HG03460 (cell line): ENCODE results near the gene ITGBL1.

ENCODE experiments used
- ATAC-seq: cut with Tn5 transposase; IDR thresholded peaks from one replicate; pipeline ENCODE4 v1.9.1; 2021; ENCODE audit not compliant: unreplicated experiment

Gene ITGBL1

DNA sequence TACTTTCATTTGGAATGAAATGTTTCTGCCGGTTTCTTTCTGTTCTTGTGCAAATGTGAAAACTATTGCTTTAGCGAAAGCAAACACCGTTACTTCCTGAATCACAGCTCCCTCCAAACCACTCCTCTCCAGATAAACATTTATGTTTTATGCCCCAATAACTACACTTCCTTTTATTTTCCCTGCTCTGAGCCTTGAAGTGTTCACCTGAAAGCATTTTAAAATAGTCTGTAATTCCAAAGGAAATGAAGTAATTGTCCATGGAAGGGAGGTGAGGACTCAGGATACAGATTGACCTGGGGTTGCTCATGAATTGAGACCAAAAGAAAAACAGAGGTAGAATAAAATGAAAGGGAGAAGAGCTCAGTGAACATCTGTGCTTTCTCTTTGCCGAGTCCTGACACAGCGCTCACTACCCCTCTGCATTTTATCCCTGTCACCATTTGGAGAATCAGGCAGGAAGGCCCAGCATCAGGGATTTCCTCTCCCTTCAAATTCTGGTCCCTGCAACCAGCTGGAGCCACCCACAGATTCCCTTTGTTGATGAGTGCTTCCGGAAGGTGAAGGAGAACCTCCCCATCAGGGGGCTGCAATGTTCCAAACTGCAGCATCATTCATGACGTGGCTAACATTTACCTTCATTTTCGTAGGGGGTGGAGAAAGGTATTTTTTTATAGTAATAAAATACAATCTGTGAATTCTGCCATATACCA, 171.9 kb downstream of the ITGBL1 start:
- ATAC-seq: no peak

GRCh38 chr13:101624981-101625380, 172.5 kb downstream of the ITGBL1 start:
- ATAC-seq: no peak

GRCh38 chr13:101626925-101627555, 174.6 kb downstream of the ITGBL1 start:
- ATAC-seq: peak; percentile 86

GRCh38 chr13:101627556-101627943, 175.1 kb downstream of the ITGBL1 start:
- peak; percentile 34 for ATAC-seq

DNA sequence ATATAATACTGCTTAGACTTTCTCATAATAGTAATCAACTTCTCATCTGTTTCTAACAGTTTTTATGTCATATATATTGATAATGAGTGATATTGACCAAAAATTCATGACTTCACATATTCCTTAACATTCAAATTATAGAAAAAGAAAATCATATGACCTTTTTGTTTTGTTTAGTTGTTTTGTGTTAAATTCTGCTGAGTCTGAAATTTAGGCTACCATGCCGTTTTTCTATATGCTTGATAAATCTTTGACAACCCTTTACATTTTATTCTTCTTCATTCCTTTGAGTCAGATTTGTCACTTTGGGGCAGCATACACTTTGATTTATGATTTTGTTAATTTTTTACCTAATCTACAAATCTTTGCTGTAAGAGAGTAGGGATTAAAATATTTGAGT, 176.4 kb downstream of the ITGBL1 start:
- ATAC-seq: no peak

- ATAC-seq: no peak
Measured at GRCh38 chr13:101631395-101631794, 178.9 kb downstream of the ITGBL1 start.

GRCh38 chr13:101634142-101634541, 181.7 kb downstream of the ITGBL1 start:
- ATAC-seq: no peak

DNA sequence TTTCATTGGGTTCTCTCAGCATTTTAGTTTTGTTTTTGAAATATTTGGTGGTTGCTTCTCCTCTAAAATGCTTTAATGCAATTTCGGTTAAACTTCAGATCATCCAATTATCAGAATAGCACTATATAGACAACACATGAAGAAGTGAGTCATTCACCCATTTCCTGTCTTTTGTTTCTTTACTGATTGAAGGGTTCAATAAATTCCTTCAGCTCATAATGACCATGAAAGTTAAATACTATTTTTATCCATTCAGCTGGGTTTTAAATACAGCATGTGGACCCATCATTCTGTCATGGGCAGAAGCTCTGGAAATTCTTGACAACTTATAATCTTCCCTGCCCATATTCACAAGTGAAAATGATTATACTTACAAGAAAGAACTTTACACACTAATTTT, 187.2 kb downstream of the ITGBL1 start:
- ATAC-seq: no peak

DNA sequence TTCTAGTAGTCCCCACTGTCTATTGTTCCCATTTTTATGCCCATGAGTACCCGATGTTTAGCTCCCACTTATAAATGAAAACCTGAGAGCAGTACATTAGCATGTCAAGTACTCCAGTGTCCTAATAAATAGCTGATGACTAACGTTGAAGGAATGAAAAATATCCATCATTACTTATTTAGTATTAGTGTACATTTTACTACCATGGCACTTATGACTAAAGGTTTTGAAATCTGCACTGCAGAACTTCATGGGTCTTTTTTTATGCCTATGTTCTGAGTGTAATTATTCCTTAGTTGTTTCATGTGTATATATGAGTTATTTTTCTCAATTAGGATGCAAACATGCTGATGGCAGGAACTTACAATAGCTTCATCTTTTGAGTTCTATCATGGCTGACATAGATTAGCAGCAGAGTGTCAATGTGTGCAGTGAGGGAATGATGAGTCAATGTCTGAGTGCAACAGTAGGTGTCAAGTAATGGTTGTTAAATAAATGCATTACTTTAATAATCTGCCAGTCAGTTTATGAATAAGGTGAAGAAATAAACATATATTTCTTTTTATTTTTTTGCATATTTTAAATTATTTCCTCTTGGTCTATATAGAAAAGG, 188.4 kb downstream of the ITGBL1 start:
- ATAC-seq: no peak

GRCh38 chr13:101645871-101646270, 193.4 kb downstream of the ITGBL1 start:
- no peak for ATAC-seq

DNA sequence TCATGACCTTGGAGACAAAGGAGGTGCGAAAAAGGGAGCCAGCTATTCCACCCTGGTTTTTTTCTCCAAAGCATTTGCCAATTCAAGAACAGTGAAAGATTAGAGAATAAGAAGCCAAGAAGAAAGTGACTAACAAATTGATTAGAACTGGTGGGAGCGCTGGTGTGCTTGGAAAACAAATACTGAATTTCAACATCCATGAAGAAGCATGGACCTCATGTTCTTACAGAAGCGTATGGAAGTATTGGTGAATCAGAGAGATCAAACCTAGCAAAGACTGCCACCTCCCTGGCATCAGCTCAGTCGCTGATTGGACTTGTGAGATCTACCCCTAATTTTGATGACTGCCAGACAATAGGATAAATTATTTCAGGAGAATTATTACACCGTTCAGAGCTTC, 195.3 kb downstream of the ITGBL1 start:
- no peak for ATAC-seq

GRCh38 chr13:101648766-101649487, 196.5 kb downstream of the ITGBL1 start:
- ATAC-seq: no peak

DNA sequence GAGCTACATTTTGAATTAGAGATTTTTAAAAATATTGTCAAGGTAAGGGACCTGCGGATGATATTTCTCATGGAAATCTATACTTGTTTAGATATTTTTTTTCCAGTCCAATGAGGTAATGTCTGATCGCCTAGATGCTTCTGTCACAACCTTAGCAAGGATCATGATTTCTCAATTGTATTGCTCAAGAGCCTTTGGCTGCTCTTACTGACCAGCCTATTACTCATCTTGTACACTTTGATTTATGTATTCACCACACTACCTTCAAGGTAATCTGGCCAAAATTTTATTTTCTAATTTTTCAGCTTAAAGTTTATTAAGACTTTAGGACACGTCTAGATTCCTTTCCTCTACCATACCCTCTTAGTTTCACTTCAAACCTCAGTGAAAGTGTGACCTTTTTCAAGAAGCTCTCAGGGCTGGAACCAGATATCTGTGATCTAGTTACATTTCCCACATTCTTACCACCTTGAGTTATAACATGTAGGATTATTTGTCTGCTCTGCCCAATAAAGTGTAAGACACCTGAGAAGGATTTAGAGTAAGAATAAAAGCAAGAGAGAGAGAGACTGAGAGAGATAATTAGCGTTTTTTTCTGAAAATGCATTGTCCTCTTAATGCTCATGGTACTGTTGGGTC, 197.1 kb downstream of the ITGBL1 start:
- ATAC-seq: no peak

DNA sequence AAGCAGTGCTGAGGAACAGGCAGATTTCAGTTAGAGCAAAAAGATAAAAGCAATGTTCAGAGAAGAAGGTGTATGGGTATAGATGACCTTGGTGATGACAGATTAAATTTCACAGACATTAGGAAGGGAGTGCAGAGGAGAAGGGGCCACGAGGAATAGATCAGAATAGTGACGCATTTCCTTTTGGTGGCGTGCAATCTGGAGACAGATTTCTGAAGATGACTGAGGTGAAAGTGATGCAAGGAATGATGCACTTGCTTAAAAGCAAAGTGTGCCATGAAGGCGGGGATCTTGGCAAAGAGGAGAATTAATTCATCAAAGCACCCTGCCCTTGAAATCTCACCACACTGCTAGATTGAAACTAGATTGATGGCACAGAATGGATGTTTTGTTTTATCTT, 202.4 kb downstream of the ITGBL1 start:
- no peak for ATAC-seq

DNA sequence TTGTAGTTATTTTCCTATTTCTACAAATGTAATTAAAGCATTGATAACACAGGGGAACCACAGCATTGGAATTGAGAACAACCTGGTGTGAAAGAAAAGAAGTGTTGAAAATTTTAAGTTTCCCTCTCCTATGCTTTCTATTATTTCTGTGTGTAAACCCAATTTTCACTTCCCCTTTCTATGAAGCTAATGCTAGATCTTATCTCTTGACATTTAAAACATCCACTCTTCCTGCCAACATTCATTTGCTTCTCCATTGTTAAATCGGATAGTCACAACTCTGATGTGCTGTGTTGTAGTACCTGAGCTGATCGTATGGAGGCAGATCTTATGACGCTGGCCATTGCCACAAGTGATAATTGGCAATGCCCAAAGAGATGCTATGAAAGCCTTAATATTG, 203.0 kb downstream of the ITGBL1 start:
- ATAC-seq: peak; percentile 83

DNA sequence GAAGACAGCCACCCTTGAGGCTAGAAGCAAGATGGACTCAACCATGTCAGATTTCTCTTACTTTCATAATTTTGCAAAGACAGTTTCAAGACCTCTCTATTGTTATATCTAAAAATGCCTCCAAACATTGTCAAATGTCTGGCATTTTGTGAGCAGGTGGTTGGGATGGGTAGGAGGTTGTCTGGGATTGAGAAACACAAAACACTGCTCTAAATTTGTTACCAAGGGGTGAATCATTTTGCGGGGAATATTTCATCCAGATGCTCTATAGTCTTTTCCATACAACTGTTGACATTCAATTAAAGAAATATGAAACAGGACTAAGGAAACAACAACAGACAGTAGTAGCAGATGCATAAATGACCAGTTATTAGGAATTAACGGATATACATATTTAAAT, 208.2 kb downstream of the ITGBL1 start:
- ATAC-seq: no peak

DNA sequence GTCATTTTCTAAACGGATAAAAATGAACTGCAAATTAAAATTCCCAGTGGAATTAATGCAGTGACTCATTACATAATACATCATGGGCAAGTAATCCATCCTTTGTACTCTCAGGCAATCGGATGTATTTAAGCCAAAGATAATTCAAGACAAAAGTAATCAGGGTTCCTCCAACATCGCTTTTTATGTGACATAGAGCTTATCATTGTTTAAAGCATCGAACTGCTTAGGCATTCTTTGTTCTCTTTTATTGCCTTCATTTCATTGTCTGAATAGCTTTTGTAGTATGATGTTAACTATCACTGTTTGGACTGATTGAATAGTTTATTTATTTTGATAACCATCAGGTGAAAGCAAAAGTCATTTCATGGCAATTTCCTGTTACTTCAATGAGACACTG, 209.4 kb downstream of the ITGBL1 start:
- ATAC-seq: no peak

GRCh38 chr13:101673360-101674105, 221.1 kb downstream of the ITGBL1 start:
- ATAC-seq: no peak

- no peak for ATAC-seq
Measured at GRCh38 chr13:101681834-101682233, 229.4 kb downstream of the ITGBL1 start.

DNA sequence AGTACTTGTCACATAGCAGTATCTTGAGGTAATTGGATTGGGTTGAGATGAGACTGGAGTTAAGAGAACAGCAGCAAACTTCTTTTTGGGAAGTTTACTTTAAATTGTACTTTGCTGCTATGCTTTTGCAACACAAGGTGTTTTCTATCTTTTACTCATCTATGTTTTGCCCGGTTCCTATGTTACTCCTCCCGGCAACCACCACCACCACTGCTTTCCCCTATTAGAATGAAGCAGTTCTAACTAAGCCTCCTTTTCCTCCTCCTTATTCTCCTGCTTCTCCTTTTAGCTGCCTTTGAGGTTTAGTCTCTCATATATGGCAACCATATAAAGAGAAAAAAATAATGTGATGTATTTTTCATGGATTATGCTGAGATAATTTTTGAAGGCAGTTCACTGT, 233.5 kb downstream of the ITGBL1 start:
- ATAC-seq: no peak

DNA sequence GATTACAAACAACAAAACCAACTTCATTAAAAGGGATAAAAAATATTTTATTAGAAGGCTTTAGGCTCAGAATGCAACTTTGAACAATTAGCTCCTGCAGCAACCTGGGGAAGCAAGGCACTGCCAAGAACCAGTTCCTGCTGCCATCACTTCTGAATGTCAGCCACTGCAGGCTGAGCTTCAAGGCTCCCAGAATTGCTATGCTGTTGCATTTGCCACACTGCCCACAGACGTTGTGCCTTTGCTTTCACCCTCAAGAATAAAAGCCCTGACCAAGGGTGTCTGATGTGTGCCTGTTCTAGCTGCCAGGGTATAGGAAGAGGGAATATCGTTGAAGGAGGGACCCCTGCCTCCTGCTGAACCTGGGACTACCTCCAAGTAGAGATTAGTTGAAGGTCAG, 238.4 kb downstream of the ITGBL1 start:
- ATAC-seq: no peak
